Measurements from ENCODE around the gene BMP5.

The BMP5 gene

DNA sequence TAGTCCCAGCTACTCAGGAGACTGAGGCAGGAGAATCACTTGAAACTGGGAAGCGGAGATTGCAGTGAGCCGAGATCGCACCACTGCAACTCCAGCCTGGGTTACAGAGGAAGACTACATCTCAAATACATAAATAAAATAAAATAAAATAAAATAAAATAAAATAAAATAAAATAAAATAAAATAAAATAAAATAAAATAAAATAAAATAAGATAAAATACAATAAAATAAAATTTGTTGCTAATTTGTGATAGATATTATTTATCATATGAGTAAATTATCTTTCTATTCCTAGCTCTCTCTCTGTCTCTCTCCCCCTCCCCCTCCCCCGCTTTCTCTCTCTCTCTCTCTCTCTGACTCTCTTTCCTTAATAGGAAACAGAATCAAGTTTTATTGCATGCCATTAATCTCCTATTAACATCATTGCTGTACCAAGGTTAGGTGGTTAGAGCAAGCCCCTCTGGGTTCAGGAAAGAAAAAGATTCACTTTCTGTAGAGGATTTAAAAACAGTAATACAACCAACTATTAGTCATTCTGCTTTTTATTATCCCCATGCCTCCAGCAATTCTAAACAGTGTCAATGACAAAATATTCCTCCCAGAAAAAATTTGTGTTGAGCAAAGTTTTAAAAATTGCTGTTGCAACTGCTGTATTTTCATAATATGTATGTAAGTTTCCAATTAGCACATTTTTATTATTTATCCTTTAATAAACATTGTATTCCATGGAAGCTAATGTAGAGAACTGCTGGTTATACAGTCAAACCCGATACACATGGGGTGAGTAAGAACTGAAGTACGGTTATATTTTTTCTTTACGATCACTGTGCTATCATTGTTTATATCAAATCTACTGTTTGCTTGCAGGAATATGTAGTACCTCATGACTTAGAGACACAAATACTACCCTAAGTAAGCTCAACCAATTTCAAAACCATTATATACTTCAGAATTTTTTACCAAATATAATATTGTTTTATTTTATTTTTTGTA lies 22.1 kb downstream of the BMP5 start:
- H3K36me3 Mint-ChIP-seq (ENCODE audit: low read depth) = no peaks in the 10 kb centered on the region
- H3K4me1 Mint-ChIP-seq (ENCODE audit: low read depth) = no peaks in the 10 kb centered on the region
- H3K4me3 Mint-ChIP-seq = no peak overlapping the region
- no peak overlapping the region for H3K27ac Mint-ChIP-seq
- H3K9me3 Mint-ChIP-seq = no peaks in the 10 kb centered on the region
- no peaks in the 10 kb centered on the region for H3K27me3 Mint-ChIP-seq
- intact Hi-C loops (cut with micrococcal nuclease) = no loop called here

GRCh38 chr6:55841341-55841740 lies 34.0 kb downstream of the BMP5 start:
- Mint-ChIP-seq H3K36me3 (ENCODE audit: low read depth) (no peaks in the 10 kb centered on the region), H3K27ac (no peak overlapping the region), H3K4me1 (ENCODE audit: low read depth) (no peaks in the 10 kb centered on the region), H3K4me3 (no peak overlapping the region), H3K27me3 (no peaks in the 10 kb centered on the region), H3K9me3 (no peaks in the 10 kb centered on the region)
- intact Hi-C loops (cut with micrococcal nuclease) = no loop called here

GRCh38 chr6:55839080-55839479 lies 36.3 kb downstream of the BMP5 start:
- Mint-ChIP-seq H3K27me3 (no peaks in the 10 kb centered on the region), H3K9me3 (no peaks in the 10 kb centered on the region), H3K4me3 (no peak overlapping the region), H3K27ac (no peak overlapping the region), H3K4me1 (ENCODE audit: low read depth) (no peaks in the 10 kb centered on the region), H3K36me3 (ENCODE audit: low read depth) (no peaks in the 10 kb centered on the region)
- intact Hi-C loops (cut with micrococcal nuclease) = no loop called here

- intact Hi-C loops (cut with micrococcal nuclease) = no loop called here
- no peak overlapping the region for H3K27ac Mint-ChIP-seq
- no peaks in the 10 kb centered on the region for H3K27me3 Mint-ChIP-seq
- H3K4me1 Mint-ChIP-seq (ENCODE audit: low read depth) = no peaks in the 10 kb centered on the region
- H3K4me3 Mint-ChIP-seq = no peak overlapping the region
- no peaks in the 10 kb centered on the region for H3K36me3 Mint-ChIP-seq (ENCODE audit: low read depth)
- no peaks in the 10 kb centered on the region for H3K9me3 Mint-ChIP-seq
Measured at GRCh38 chr6:55836945-55837344, 38.4 kb downstream of the BMP5 start.

- Mint-ChIP-seq H3K9me3 (no peaks in the 10 kb centered on the region), H3K4me1 (ENCODE audit: low read depth) (no peaks in the 10 kb centered on the region), H3K36me3 (ENCODE audit: low read depth) (no peaks in the 10 kb centered on the region), H3K4me3 (no peak overlapping the region), H3K27ac (no peak overlapping the region), H3K27me3 (no peaks in the 10 kb centered on the region)
- intact Hi-C loops (cut with micrococcal nuclease) = no loop called here
Measured at GRCh38 chr6:55836481-55836880, 38.9 kb downstream of the BMP5 start.

DNA sequence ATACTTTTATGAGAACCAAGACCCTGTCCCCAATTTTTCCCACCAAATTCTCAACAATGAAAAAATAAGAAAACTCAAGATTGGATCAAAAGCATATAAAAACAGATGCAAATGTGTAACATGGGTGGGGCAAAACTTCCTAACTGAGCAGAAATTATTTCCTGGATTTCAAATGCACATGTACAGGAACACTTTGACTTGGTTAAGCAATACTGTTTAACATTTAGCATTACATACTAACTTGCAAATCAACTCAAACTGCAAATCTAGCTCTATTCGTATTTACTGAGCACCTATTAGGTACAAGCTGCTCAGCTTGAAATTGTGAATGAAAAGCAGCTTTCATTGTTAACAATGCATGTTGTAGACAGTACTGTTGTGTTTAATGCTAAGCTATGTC lies 40.2 kb downstream of the BMP5 start:
- H3K4me1 Mint-ChIP-seq (ENCODE audit: low read depth) = no peaks in the 10 kb centered on the region
- no peak overlapping the region for H3K27ac Mint-ChIP-seq
- no peaks in the 10 kb centered on the region for H3K9me3 Mint-ChIP-seq
- no peak overlapping the region for H3K4me3 Mint-ChIP-seq
- intact Hi-C loops (cut with micrococcal nuclease) = no loop called here
- H3K36me3 Mint-ChIP-seq (ENCODE audit: low read depth) = no peaks in the 10 kb centered on the region
- H3K27me3 Mint-ChIP-seq = no peaks in the 10 kb centered on the region

- intact Hi-C loops (cut with micrococcal nuclease) = no loop called here
Measured at GRCh38 chr6:55833284-55833683, 42.1 kb downstream of the BMP5 start.

GRCh38 chr6:55827818-55828522 lies 47.4 kb downstream of the BMP5 start:
- Mint-ChIP-seq H3K36me3 (ENCODE audit: low read depth) (no peaks in the 10 kb centered on the region), H3K4me3 (no peak overlapping the region), H3K27me3 (no peaks in the 10 kb centered on the region), H3K9me3 (no peaks in the 10 kb centered on the region), H3K4me1 (ENCODE audit: low read depth) (no peaks in the 10 kb centered on the region), H3K27ac (no peak overlapping the region)
- intact Hi-C loops (cut with micrococcal nuclease) = no loop called here

More at GRCh38 chr6:55833284-55833683, 42.1 kb downstream of the BMP5 start:
- Mint-ChIP-seq H3K27ac (no peak overlapping the region), H3K9me3 (no peaks in the 10 kb centered on the region), H3K4me3 (no peak overlapping the region), H3K4me1 (ENCODE audit: low read depth) (no peaks in the 10 kb centered on the region), H3K27me3 (no peaks in the 10 kb centered on the region), H3K36me3 (ENCODE audit: low read depth) (no peaks in the 10 kb centered on the region)

- H3K36me3 Mint-ChIP-seq (ENCODE audit: low read depth) = no peaks in the 10 kb centered on the region
- H3K27ac Mint-ChIP-seq = no peak overlapping the region
- intact Hi-C loops (cut with micrococcal nuclease) = no loop called here
- H3K4me3 Mint-ChIP-seq = no peak overlapping the region
- H3K9me3 Mint-ChIP-seq = no peaks in the 10 kb centered on the region
- H3K4me1 Mint-ChIP-seq (ENCODE audit: low read depth) = no peaks in the 10 kb centered on the region
- H3K27me3 Mint-ChIP-seq = no peaks in the 10 kb centered on the region
Measured at GRCh38 chr6:55826941-55827340, 48.4 kb downstream of the BMP5 start.

GRCh38 chr6:55825402-55826051 lies 49.9 kb downstream of the BMP5 start:
- H3K4me1 Mint-ChIP-seq (ENCODE audit: low read depth) = no peaks in the 10 kb centered on the region

DNA sequence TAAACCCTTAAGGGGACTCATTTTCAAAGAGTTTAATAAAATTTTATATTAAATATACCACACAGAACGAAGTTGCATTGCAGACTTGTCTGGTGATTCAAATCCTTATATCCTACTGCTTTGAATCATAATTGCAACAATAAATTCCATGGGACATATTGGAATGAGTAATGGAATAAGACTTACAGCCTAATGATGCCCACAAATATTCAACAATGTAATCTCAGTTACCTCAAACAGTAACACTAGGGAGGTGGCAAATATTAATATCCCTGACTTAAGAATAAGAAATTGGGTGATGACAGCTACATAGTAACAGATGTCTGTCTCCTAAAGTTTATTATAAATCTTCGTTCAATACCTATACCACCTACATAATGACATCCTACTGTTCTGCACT lies 52.6 kb downstream of the BMP5 start:
- H3K27me3 Mint-ChIP-seq = no peaks in the 10 kb centered on the region
- no peak overlapping the region for H3K27ac Mint-ChIP-seq
- H3K4me3 Mint-ChIP-seq = no peak overlapping the region
- no peaks in the 10 kb centered on the region for H3K4me1 Mint-ChIP-seq (ENCODE audit: low read depth)
- intact Hi-C loops (cut with micrococcal nuclease) = no loop called here
- H3K36me3 Mint-ChIP-seq (ENCODE audit: low read depth) = no peaks in the 10 kb centered on the region
- H3K9me3 Mint-ChIP-seq = no peaks in the 10 kb centered on the region

More at GRCh38 chr6:55825402-55826051, 49.9 kb downstream of the BMP5 start:
- H3K9me3 Mint-ChIP-seq = no peaks in the 10 kb centered on the region
- no peaks in the 10 kb centered on the region for H3K27me3 Mint-ChIP-seq
- H3K36me3 Mint-ChIP-seq (ENCODE audit: low read depth) = no peaks in the 10 kb centered on the region
- no peak overlapping the region for H3K27ac Mint-ChIP-seq
- intact Hi-C loops (cut with micrococcal nuclease) = no loop called here
- H3K4me3 Mint-ChIP-seq = no peak overlapping the region

DNA sequence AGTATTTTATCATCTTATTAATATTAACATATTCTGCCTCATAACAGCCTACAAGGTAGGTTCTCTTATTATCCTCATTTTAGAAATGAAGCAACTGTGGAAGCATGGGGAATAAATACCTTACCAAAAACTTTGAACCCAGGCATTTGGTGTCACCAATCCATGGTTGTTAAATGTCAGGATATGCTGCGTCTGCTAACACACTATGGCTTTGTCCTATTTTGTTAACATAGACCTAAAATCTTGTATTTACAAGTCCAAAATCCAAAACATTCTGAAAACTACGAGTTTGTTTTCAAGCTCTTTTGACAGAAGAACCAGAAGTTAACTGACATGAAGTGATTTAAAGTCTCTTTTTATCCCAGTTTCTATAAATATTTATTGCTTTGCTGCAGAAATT lies 53.4 kb downstream of the BMP5 start:
- no peak overlapping the region for H3K4me3 Mint-ChIP-seq
- no peak overlapping the region for H3K27ac Mint-ChIP-seq
- H3K4me1 Mint-ChIP-seq (ENCODE audit: low read depth) = no peaks in the 10 kb centered on the region
- intact Hi-C loops (cut with micrococcal nuclease) = no loop called here
- H3K36me3 Mint-ChIP-seq (ENCODE audit: low read depth) = no peaks in the 10 kb centered on the region
- no peaks in the 10 kb centered on the region for H3K27me3 Mint-ChIP-seq
- H3K9me3 Mint-ChIP-seq = no peaks in the 10 kb centered on the region

- Mint-ChIP-seq H3K27me3 (no peaks in the 10 kb centered on the region), H3K9me3 (no peaks in the 10 kb centered on the region), H3K27ac (no peak overlapping the region), H3K4me3 (no peak overlapping the region), H3K36me3 (ENCODE audit: low read depth) (no peaks in the 10 kb centered on the region), H3K4me1 (ENCODE audit: low read depth) (no peaks in the 10 kb centered on the region)
- intact Hi-C loops (cut with micrococcal nuclease) = no loop called here
Measured at GRCh38 chr6:55820696-55821095, 54.7 kb downstream of the BMP5 start.

DNA sequence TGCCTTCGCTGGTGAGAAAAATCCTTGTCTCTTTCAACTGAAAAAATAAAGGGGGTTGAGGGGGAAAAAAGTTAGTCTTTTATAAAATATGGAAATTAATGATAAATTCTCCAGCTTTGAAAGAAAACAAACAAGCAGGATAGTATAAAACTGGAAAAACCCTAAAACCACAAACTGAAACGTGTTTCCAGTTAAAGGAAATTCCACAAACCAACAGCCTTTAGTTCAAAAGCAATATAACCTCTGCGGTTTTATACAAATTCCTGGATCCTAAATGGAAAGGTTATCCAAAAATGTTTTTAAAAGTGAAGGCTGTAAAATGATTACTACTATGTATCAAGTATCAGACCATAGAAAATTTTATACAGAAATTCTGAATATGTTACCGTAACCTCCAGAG lies 55.6 kb downstream of the BMP5 start:
- no peaks in the 10 kb centered on the region for H3K9me3 Mint-ChIP-seq
- no peak overlapping the region for H3K4me3 Mint-ChIP-seq
- H3K36me3 Mint-ChIP-seq (ENCODE audit: low read depth) = no peaks in the 10 kb centered on the region
- no peak overlapping the region for H3K27ac Mint-ChIP-seq
- H3K27me3 Mint-ChIP-seq = no peaks in the 10 kb centered on the region
- no peaks in the 10 kb centered on the region for H3K4me1 Mint-ChIP-seq (ENCODE audit: low read depth)
- intact Hi-C loops (cut with micrococcal nuclease) = no loop called here

Measured in dendritic cell treated with granulocyte-macrophage colony-stimulating factor and Interleukin-4, amounts not matched to agents 40 ng/mL and 50 ng/mL, for 4 days (primary cell).